ENCODE measurements around the gene VMP1.

DNA sequence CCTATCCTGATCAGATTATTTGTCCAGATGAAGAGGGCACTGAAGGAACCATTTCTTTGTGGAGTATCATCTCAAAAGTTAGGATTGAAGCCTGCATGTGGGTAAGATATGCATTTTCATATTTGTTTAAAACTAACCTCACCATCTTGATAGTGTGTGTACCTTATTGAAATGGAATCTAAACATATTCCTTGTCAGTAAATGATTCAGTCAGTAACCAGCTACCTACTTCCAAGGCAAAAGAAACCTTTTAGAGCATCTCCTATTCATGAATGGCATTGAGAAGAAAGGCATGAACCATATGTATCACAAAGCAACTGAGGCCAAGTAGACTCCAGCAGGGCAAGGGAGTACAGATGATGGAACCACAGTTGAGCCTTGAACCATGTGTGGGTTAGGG is 57.6 kb downstream of the VMP1 start:
- TF ChIP-seq, protein P1, sequence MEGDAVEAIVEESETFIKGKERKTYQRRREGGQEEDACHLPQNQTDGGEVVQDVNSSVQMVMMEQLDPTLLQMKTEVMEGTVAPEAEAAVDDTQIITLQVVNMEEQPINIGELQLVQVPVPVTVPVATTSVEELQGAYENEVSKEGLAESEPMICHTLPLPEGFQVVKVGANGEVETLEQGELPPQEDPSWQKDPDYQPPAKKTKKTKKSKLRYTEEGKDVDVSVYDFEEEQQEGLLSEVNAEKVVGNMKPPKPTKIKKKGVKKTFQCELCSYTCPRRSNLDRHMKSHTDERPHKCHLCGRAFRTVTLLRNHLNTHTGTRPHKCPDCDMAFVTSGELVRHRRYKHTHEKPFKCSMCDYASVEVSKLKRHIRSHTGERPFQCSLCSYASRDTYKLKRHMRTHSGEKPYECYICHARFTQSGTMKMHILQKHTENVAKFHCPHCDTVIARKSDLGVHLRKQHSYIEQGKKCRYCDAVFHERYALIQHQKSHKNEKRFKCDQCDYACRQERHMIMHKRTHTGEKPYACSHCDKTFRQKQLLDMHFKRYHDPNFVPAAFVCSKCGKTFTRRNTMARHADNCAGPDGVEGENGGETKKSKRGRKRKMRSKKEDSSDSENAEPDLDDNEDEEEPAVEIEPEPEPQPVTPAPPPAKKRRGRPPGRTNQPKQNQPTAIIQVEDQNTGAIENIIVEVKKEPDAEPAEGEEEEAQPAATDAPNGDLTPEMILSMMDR (IDR thresholded peaks at IDR 0.05; ENCODE audit: insufficient read depth, low read length), result no peak
- TF ChIP-seq GABPA (IDR thresholded peaks at IDR 0.05; ENCODE audit: low read depth) (no peak), POLR2AphosphoS5 (IDR thresholded peaks at IDR 0.05; ENCODE audit: low read depth) (no peak)
